Stimulated activated naive CD4-positive, alpha-beta T cell (primary cell): ENCODE results near the gene TMOD4.
A peak's percentile ranks its signal among the peaks of the same experiment; 100 is the strongest.

Experiments used
- DNase-seq, 6 experiments: peaks; one replicate each; lab custom pipeline; 2025; lab: John Stamatoyannopoulos, UW

Gene TMOD4

DNA sequence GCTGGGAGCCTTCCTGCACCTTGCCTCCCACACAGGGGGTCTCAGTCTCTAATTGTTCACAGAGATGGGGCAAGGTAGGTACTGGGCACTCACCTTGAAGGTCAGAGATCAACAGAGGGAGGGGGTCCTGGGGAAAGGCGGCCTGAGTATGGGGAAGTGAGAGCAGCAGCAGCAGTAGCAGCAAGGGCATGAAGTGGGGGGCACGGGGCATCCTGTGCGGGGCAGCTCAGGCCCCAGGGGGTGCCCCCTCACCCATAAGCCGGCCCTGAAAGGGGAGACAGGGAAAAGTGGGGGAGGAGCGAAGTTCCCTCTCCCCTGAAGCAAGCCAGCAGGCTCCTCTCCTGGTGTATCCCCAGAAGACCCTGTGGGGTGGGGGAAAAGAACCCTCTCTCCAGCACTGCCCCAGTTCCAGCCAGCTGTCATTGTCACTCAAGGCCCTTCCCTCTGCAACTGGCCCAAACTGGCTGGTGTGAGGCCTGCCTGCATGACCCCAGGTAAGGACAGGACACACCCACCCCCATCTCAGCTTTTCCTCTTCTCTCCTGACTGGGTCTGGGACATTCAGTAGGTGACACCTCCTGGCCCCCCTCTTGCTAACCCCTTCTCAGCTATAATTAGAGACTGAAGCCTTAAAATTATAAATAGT lies 33.2 kb downstream of the TMOD4 start:
- DNase-seq = no peak

DNA sequence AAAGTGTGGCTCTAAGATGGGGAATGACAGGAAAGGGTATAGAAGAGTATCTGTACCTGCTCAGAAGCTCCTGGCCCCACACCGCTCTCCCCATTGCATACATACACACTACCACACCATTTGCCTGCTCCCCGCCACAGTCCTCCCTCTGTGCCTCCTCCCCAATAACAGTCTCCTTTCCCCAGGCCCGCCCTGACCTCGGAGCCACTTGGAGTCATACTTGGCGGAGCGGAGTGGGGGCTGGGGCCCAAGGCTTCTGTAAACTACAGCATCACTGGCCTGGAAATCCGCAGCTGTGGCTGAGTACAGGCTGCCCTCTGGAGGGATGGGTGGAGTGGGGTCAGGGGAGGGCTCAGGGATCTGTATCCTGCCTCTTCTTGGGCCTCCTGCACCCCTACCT lies 38.0 kb downstream of the TMOD4 start:
- no peak for DNase-seq

DNA sequence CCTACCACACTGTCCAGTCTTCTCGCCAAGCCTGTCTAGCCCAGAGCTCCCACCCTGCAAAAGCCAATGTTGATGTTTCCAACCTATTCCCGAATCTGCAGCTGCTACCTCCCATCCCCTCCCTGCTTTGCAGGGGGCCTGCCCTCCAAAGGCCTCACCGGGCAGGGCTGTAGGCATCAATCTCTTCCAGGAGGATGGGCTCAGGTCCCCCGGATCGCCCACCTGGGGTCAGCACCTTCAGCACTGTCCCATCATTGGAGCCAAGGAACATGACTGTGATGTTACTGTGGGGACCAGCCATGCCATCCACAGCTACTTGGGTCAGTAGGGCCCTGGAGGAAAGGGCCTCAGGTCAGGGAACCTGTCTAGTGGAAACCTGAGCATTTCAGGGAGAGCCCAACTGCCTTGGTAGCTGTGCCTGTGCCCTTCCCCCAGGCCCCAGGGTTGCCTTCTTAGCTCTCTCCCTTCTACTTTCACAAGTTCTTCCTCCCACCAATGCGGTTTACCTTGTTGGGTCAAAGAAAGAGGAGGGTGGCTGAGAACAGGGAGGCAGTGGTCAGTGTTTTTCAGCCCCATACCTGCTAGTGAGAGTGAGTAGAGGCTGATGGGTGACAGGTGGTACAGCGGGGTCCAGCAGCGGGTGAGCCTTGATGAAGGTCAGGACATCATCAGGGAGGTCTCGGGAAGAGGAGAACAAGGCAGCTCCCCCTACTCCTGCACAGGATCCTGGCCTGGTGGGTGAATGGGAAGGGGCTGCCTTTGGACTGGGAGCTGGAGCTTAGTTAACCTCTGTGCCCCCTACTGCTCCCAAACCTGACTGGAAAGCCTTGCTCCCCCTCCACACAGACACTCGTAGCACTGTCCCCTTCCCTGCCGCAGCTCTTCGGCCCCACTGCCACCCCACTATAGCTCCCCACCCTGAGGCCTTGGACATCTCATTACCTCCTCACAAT lies 40.1 kb downstream of the TMOD4 start:
- no peak for DNase-seq

DNA sequence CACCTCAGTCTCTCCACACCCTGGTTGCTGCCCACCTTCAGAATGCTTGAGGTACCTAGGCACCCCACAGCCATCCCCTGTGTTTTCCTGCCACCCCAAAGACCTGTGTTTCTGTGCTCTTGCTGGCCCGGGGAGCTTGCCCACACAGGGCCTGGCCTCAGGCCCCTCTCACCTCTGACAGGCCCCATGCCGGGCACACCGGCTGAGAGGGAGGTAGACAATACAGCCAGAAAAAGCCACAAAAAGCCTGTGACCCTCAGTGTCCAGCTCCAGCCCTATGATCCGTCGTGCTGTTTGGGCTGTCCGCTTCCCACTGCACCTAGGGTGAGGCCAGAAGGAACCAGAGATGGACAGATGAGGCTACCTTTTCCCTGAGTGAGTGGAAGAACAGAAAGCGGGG lies 40.8 kb downstream of the TMOD4 start:
- no peak for DNase-seq

DNA sequence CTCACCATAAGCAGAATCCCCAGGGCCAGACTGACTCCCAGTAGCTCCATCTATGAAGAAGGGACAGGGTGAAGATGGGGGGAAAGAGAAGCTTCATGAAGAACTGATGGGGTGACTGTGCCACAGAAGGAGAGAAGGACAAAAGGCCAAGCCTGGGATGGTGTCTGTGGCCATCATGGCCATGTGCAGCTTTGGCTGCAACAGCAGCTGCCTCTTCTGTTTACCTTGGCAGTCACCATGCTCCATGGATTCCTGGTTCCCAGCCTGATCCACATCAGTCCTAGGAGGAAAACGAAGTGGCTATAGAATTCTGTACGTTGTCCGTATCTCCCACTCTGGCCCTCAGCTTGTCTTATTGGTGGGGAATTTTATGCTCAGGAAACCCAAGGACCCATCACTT lies 41.4 kb downstream of the TMOD4 start:
- DNase-seq = no peak

DNA sequence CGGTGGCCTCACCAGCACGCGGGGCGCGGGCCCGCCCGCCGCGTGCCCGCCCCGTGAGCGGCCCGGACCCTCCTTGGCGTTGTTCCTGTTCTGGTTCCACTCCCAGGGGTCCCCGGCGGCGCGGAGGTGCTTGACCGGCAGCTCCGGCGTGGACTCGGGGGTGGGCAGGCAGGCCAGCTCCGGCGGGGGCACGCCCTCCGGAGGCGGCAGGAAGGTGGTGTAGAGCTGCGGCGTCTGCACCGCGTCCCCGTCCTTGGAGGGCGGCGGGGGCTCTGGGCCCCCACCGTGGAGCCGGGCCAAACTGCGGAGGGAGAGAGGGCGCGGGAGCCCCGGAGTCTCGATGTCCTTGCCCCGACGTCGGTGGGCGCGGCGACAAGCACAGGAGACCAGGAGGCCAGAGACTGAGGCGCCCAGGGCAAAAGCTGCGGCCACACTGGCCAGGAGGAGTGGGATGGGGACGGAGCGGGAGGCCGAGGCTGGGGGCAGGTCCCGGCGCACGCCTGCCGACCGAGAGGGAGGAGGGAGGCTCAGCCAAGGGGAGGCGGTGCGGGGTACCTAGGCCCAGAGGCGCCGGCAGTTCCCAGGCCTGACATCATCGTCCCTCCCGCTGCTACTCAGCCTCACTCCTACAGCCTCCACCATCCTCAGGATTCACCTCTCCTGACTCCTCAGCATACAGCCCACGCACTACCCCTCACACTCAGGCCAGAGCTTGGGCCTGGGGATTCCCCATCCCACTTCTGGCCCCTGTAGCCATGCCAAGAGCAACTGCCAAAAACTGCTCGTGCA lies 42.6 kb downstream of the TMOD4 start:
- DNase-seq = no peak

DNA sequence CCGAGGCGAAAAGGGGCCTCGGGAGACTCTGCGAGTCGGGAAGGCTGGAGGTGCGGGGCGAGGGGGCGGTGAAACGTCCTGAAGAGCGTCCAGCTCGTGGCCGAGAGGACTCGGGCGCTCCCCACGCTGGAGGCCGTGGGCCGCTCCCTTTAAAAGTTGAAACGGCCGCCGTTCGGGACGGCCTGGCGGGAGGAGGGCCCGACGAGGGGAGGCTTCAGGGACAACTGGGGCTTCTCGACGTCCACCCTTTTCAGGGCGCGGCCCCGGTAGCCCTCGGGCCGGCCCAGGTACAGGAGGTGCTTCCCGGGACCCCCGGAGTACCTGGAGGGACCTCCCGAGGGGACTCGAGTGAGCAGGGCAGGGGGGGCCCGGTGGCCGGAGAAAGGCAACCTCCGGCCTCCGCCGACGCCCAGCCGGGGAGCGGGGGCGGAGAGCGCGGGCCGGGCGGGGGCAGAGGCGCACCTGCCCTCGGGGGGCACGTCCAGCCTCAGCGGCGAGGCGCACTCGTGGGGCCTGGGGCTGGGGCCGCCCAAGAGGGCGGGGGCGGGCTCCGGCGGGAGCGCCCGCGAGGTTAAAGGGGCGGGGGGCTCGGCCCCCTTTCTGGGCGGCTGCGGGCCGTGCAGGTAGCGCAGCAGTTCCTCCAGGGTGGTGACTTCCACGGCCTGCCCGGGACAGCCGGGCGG lies 43.3 kb downstream of the TMOD4 start:
- DNase-seq = no peak

DNA sequence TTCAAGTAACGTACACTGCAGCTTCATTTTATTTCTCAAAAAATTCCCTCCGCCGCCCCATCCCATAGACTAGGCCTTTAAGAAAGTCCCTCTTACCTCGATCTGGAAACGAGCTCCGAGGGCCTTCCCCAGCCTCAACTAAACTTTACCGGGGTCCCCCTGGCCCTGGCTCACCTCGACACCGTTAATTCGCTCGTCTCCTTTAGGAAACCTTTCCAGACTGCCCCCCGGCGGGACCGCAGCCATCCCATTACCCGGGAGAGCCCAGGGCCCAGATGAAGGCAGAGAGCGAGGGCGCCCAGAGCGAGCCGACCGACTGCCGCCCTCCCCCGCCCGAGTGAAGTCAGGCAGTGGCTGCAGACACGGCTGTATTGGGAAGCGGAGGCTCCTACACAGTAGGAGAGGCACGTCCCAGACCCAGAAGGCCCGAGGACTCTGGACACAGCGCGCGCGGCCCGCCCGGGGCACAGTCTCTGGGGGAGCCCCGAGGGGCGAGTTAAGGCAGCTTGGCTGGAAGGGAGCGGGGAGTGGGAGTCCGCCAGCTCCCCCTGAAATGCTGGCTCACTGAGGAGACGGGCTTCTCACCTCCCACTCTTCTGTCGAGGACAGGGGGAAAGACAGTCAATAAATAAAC lies 44.0 kb downstream of the TMOD4 start:
- DNase-seq = no peak

DNA sequence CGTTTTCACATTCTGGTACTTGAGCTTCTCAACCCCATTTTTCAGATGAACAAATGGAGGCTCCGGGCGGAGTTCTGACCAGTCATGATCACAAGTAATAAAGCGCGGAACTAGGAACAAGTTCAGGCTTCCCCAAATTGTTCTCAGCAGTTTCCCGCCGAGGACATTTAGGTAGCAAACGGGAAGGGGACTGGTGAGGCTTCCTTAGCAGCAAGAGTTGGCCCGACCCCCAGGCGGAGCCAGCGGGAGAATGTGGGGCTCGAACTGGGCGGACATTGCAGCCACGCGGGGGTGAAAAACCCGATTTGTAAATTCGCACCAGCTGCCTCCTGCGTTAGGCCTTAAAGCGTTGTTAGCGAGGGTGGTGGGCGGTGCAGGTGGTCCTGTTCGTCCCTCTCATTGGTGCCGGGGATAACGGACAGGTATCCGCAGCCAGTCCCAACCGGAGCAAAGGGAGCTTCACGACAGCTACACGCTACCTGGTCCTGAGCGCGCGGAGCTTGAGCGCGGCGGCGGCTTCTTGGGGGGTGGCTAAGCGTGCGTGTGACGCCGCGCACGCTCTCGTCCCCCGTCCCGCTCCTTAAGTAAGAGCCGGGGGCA lies 44.7 kb downstream of the TMOD4 start:
- peak; percentile 67 to 87 (median 83) for DNase-seq

DNA sequence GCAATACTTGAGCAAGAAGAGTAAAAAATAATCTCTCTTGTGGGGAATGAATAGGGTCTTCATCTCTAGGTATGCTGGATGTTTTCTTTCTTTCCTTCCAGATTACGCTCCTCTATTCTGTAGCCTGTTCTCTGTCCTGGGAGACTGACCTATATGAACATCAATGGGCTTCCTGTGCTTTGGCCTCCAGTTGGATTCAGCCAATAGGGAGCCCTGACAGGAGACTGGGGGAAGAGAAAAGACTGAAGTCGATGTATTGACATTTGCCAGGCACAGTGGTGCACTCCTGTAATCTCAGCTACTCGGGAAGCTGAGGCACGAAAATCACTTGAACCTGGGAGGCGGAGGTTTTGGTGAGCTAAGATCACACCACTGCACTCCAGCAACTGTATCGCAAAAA lies 47.0 kb downstream of the TMOD4 start:
- no peak for DNase-seq

DNA sequence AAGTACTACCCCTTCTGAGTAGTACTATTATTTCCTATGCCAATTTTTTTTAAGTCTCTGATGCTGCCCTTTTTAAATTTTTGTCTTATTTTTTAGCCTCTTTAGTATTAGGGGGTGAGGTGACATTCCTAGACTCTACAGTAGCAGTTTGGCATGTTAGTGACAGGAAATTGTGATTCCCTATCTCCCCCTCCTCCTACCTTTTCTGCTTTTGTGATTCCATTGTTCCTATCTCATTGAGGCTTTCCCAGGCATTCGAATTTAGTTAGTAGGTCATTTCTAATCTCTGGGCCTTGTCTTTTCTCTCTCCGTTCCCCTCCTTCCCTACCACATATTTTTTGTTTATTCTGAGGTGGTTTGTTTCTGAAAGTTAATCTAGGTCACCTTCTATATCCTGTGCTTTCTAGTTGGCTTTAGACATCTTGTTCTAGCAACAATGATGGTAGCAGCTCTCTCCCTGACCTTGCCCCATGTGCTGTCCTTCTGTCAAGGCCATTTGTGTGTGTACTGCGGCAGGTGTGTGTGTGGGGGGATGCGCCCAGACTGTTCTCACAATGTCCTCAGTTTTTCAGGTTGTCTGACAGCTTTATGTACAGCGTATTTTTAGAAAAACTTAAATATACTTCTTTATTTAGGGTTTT lies 50.9 kb downstream of the TMOD4 start:
- no peak for DNase-seq
